Hematopoietic multipotent progenitor cell (in vitro differentiated cells): ENCODE results near the gene CFAP57. TPM values are rescaled to one million over a fixed set of nuclear protein-coding genes. Genes with fewer than 3 reads are reported as not detected.

Experiments
- DNase-seq, 3 donors: peaks; one replicate each; pipeline ENCODE4 v3.0.0-alpha.2; 2011 to 2015; ENCODE audit warnings: low read depth in 2 of 3, low spot score in 2 of 3
- total RNA-seq: library from RNA; depleted of rRNA; stranded (reverse); fragments of >200 nt; gene quantifications from one replicate; pipeline ENCODE4 v1.2.3, GENCODE V29; 2012

The CFAP57 gene
- total RNA-seq, 1 donor = under 0.01 TPM

GRCh38 chr1:43274125-43274803 is 102.1 kb downstream of the CFAP57 start:
- peak in 2 of 3 donors; percentile 55 to 64 for DNase-seq

GRCh38 chr1:43274804-43275180 is 102.7 kb downstream of the CFAP57 start:
- DNase-seq = no peak

- no peak for DNase-seq
Measured at GRCh38 chr1:43275826-43276620, 103.9 kb downstream of the CFAP57 start.

GRCh38 chr1:43276673-43277072 is 104.5 kb downstream of the CFAP57 start:
- no peak for DNase-seq

GRCh38 chr1:43277116-43277876 is 105.2 kb downstream of the CFAP57 start:
- no peak for DNase-seq

GRCh38 chr1:43279161-43279560 is 107.0 kb downstream of the CFAP57 start:
- no peak for DNase-seq

GRCh38 chr1:43279666-43280065 is 107.5 kb downstream of the CFAP57 start:
- DNase-seq = no peak

- DNase-seq = no peak
Measured at GRCh38 chr1:43280692-43281091, 108.6 kb downstream of the CFAP57 start.

- no peak for DNase-seq
Measured at GRCh38 chr1:43282220-43283195, 110.4 kb downstream of the CFAP57 start.

- no peak for DNase-seq
Measured at GRCh38 chr1:43284065-43284464, 111.9 kb downstream of the CFAP57 start.

GRCh38 chr1:43284546-43285110 is 112.5 kb downstream of the CFAP57 start:
- DNase-seq = no peak

- DNase-seq = no peak
Measured at GRCh38 chr1:43285269-43285990, 113.3 kb downstream of the CFAP57 start, which contains the start of gene C1orf210. C1orf210 (minus strand) TSS chr1:43285581; CDS start chr1:43283270, 2,311 bp downstream.

GRCh38 chr1:43286115-43286514 is 114.0 kb downstream of the CFAP57 start:
- no peak for DNase-seq

- DNase-seq = no peak
Measured at GRCh38 chr1:43286533-43286932, 114.4 kb downstream of the CFAP57 start.

GRCh38 chr1:43288058-43288784 is 116.1 kb downstream of the CFAP57 start:
- DNase-seq = no peak

GRCh38 chr1:43288785-43289706 is 116.9 kb downstream of the CFAP57 start:
- DNase-seq = no peak

- DNase-seq = no peak
Measured at GRCh38 chr1:43292216-43292615, 120.1 kb downstream of the CFAP57 start.
